Bronchial epithelial cell (primary cell): ENCODE results near the gene CEP85L. TPM values are rescaled to one million over a fixed set of nuclear protein-coding genes. Genes with fewer than 3 reads are reported as not detected.

Source experiments
- DNase-seq: peaks from one replicate; pipeline ENCODE4 v3.0.0-alpha.2; 2010; ENCODE audit warnings: low read depth
- FAIRE-seq: peaks from 2 replicates; lab custom pipeline; 2011; peaks lifted over from hg19 to GRCh38; lab: Jason Lieb, UNC
- H3K27me3 ChIP-seq: 2 replicates; pipeline ENCODE4 v1.5.1; 2011; ENCODE audit warnings: low read length; ENCODE audit not compliant: control insufficient read depth, insufficient read depth
- H3K36me3 ChIP-seq: 2 replicates; pipeline ENCODE4 v1.5.1; 2011; ENCODE audit warnings: low read length; ENCODE audit not compliant: control insufficient read depth, insufficient read depth
- H3K4me3 ChIP-seq: 2 replicates; pipeline ENCODE4 v1.5.1; 2011; ENCODE audit warnings: mild to moderate bottlenecking, low read depth, low read length, control low read depth
- total RNA-seq: library from RNA; depleted of rRNA; stranded (reverse); fragments of >200 nt; gene quantifications from 2 replicates; pipeline ENCODE4 v1.2.1, GENCODE V29; 2014
- TF ChIP-seq, protein P1 (sequence below): IDR thresholded peaks from 2 replicates; pipeline ENCODE4 v1.5.1; 2011; ENCODE audit warnings: mild to moderate bottlenecking, moderate library complexity, low read length, control low read depth, inconsistent platforms; ENCODE audit not compliant: insufficient read depth, severe bottlenecking

The CEP85L gene
- total RNA-seq, 1 donor from 2014 or later = 7.1 TPM

DNA sequence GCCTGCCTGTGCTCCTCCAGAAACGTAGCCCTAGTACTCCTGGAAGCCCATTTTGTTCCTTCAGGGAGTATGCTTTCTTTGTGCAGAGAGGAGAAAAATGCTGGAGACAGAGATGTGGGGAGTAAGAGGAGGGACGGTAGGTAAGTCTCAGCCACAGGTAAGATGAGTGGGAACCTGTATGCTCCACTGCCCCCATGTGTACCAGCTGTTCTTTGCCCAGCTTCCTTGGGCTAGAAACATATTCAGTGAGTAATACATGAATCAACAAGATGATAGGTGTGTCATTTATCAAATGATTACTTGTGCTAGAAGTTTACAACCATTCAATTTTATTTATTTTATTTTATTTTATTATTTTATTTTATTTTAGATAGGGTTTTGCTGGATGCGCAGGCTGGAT, 13.6 kb upstream of the CEP85L start:
- TF ChIP-seq, protein P1, sequence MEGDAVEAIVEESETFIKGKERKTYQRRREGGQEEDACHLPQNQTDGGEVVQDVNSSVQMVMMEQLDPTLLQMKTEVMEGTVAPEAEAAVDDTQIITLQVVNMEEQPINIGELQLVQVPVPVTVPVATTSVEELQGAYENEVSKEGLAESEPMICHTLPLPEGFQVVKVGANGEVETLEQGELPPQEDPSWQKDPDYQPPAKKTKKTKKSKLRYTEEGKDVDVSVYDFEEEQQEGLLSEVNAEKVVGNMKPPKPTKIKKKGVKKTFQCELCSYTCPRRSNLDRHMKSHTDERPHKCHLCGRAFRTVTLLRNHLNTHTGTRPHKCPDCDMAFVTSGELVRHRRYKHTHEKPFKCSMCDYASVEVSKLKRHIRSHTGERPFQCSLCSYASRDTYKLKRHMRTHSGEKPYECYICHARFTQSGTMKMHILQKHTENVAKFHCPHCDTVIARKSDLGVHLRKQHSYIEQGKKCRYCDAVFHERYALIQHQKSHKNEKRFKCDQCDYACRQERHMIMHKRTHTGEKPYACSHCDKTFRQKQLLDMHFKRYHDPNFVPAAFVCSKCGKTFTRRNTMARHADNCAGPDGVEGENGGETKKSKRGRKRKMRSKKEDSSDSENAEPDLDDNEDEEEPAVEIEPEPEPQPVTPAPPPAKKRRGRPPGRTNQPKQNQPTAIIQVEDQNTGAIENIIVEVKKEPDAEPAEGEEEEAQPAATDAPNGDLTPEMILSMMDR = no peak
- Histone ChIP-seq H3K36me3 (no peaks in the 10 kb centered on the region), H3K27me3 (no peaks in the 10 kb centered on the region), H3K4me3 (no peak overlapping the region)
- DNase-seq = peak; percentile 61
- no peak for FAIRE-seq

DNA sequence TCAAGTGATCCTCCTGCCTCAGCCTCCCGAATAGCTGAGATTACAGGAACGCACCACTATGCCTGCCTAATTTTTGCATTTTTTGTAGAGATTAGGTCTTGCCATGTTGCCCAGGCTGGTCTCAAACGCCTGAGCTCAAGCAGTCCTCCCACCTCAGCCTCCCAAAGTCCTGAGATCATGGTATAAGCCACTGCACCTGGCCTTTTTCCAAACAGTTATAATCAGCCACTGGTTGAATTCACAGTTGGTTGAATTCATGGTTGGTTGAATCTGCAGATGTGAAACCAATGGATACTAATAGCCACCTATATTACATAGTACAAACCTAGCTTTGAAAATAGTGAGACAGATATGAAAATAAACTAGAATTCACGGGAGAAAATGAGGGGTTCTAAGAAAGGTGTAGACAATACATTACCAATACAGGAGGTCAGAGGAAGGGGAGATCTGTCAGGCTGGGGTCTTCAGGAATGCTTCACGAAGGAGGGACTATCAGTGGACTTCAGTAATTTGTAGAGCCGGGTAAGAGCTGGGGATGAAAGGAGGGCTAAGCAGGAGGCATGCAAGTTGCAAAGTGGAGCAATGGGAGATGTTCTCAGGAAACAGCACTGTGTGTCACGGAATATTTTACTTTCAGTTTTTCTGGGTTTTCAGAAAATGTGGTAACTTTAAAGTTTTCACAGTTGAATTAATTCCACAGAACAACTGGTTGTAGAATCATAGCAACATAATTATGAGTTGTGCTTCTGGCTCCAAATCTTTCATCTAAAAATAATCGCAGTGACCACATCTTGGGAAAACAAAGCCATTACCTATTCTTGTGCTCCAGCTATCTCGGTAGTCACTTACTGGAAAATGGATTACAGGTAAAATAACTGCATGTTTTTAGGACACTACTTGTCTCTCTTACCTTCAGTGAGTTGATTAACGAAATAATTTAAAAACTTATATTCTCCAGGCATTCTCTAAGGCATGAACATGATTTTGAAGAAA, 12.9 kb upstream of the CEP85L start:
- DNase-seq = no peak
- TF ChIP-seq, protein P1 = no peak
- FAIRE-seq = no peak
- Histone ChIP-seq H3K4me3 (no peak overlapping the region), H3K27me3 (no peaks in the 10 kb centered on the region), H3K36me3 (no peaks in the 10 kb centered on the region)

DNA sequence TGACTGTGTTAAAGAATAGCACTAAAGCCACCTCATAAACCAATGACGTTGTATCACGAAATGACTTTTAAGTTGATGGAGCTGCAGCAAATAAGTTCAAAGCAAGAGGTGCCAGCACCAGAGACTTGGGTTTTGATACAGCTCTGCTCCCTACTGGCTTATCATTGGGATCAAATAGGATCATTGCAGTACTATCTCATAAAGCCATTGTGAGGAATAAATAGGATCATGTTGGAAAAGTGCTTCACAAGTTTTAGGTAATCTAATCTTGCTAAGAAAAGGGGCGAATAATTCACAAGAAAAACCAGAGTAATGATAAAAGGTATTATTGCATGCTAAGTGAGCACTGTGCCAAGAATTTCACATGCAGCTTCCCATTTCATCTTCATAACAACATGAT, 10.4 kb upstream of the CEP85L start:
- TF ChIP-seq, protein P1 = no peak
- no peaks in the 10 kb centered on the region for H3K36me3 ChIP-seq
- no peak for FAIRE-seq
- no peak for DNase-seq
- H3K27me3 ChIP-seq = no peaks in the 10 kb centered on the region
- no peak overlapping the region for H3K4me3 ChIP-seq

DNA sequence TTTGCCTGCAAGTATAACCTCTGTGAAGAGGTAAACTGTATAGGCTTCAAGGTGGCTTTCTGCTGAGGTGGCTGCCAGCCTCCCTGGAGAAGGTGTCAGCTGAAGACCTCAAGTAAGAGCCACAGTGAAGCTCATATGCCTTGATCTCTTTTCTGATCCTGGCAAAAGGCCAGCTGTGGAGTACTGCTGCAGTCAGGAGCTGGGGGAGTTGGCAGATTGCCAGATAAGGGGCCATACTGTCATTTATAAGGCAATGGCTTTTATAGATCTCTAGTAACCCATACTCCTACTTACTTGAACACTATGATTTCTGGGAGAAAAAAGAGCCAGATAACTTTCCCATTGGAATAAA, 8.8 kb upstream of the CEP85L start:
- Histone ChIP-seq H3K36me3 (no peaks in the 10 kb centered on the region), H3K27me3 (no peaks in the 10 kb centered on the region), H3K4me3 (no peak overlapping the region)
- no peak for DNase-seq
- TF ChIP-seq, protein P1 = no peak
- no peak for FAIRE-seq

DNA sequence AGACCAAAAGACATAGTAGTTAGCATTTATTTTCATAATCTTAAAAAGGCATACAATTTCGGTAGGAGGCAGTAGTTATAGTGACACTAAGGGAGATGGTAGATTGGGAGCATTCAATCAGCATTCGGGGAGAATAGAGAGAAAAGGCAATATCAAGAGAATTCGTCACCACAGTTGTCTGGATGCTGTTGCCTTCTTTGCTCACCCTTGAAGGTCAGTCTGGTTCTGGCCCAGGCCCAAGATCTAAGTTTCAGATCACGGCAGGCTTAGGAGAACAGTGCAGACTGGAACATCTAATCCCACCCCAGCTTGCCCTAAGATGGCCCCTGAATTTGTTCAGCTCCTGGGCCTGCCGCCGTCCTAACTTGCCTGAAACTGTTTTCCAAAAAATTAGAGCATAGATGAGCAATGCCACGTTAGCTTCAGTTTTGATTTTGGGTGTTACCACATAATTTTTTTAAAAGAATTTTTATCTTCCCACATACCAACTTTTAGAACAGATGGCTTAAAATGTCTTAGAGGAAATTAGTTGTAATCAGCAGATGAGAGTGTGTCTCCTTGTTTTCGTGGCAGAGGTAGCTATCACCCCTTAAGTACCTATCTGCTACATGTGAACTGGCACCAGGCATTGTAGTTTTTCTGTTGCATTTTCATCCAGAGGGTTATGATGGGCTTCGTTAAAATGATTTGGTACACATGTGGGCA, 8.3 kb upstream of the CEP85L start:
- DNase-seq (no peak), FAIRE-seq (no peak)
- Histone ChIP-seq H3K4me3 (no peak overlapping the region), H3K27me3 (no peaks in the 10 kb centered on the region), H3K36me3 (no peaks in the 10 kb centered on the region)
- TF ChIP-seq, protein P1 = no peak
